Pulmonary artery endothelial cell (primary cell): ENCODE results near the gene CERS6. TPM values are rescaled to one million over a fixed set of nuclear protein-coding genes. Genes with fewer than 3 reads are reported as not detected.
"Not testable (repeated sequence)": the region's sequence is repeated elsewhere in the genome, so short reads cannot be mapped to it uniquely, and the experiment has no call there.

Experiments used
- DNase-seq: peaks from one replicate; pipeline ENCODE4 v3.0.0-alpha.2; 2011; ENCODE audit warnings: low read depth, low spot score
- total RNA-seq: library from RNA; depleted of rRNA; stranded (reverse); fragments of >200 nt; gene quantifications from 2 replicates; pipeline ENCODE4 v1.2.3, GENCODE V29; 2014

Gene CERS6
- total RNA-seq, 1 donor from 2014 or later: 8.0 TPM

DNA sequence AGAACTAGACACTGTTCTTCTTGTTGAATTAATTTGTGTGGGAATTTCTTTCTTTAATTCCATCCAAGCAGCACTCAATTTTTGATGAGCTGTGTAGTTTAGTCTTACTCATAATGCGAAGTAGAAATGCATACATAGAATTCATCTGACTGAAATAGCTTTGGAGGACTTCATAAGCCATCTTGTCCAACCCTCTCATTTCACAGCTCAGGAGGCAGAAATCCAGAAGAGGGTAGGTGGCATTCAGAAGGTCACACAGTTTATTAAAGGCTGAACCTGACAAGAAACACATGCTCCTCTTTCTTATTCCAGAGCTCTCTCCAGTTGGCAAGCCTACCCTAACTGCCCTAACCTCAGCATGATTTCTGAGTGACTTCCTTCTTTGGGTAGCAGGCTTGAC lies 177.1 kb downstream of the CERS6 start:
- DNase-seq: no peak

DNA sequence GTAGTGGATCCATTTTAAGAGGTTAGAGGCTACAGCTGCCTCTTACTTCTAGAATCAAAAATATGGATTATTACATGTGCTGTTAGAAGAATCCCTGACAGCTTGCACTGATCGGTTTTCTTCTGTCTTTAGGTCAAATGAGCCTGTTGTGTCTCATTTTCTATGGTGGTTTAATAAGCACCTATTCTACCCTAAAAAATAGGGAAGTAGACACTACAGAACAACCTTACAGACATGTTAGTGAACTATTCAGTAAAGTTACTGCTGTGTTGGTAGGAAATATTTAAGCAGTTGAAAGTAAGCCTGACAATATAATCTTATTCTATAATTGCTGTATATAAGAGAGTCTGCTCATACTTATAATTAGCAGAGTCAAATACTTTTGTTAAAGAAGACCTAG lies 177.8 kb downstream of the CERS6 start:
- DNase-seq: no peak

GRCh38 chr2:168635065-168635577 lies 179.0 kb downstream of the CERS6 start:
- no peak for DNase-seq

GRCh38 chr2:168639018-168639417 lies 182.9 kb downstream of the CERS6 start:
- no peak for DNase-seq

DNA sequence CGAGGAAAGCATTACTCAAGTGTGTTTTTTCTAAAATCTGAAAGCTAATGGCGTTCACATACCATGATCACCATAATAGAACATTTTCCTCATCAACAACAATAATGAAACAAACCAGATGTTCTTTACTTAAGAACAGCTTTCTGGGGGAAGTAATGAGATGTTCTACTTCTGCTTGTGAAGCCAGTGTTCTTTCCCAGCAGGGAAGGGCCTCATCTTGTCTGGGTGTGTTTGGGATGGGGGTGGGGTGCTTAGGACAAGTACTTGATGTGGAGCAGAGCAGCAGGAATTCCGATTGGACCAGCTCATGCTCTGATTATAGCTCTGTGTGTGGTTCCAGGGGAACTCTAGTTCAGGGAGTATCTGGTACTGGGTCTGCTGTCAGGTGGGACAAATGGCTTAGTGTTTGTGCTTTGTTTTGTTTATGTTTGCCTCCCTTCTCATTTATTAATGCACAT lies 183.4 kb downstream of the CERS6 start:
- no peak for DNase-seq

GRCh38 chr2:168640039-168640438 lies 184.0 kb downstream of the CERS6 start:
- no peak for DNase-seq

GRCh38 chr2:168641636-168642035 lies 185.6 kb downstream of the CERS6 start:
- DNase-seq: no peak

GRCh38 chr2:168642873-168643272 lies 186.8 kb downstream of the CERS6 start:
- DNase-seq: no peak

- no peak for DNase-seq
Measured at GRCh38 chr2:168643979-168644378, 187.9 kb downstream of the CERS6 start.

GRCh38 chr2:168645696-168646338 lies 189.7 kb downstream of the CERS6 start:
- no peak for DNase-seq

GRCh38 chr2:168649105-168649504 lies 193.0 kb downstream of the CERS6 start:
- no peak for DNase-seq

DNA sequence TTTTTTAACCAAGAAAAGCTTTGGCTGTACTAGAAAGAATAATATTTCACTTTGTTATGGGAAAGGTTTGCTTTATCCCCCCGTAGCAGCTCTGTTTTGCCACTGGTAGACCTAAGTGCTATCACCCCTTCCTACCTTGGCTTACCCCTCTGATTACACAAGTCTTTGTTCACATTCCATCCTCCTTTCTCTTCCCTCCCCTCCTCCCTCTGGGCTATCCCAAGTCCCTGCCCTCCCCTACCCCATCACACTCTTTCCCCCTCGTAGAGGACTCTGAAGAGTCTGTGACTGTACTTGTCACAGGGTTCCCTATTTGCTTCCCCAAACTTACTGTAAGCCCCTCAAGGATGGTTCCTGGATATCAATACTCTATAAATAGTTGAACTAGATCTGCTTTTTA lies 193.5 kb downstream of the CERS6 start:
- no peak for DNase-seq

DNA sequence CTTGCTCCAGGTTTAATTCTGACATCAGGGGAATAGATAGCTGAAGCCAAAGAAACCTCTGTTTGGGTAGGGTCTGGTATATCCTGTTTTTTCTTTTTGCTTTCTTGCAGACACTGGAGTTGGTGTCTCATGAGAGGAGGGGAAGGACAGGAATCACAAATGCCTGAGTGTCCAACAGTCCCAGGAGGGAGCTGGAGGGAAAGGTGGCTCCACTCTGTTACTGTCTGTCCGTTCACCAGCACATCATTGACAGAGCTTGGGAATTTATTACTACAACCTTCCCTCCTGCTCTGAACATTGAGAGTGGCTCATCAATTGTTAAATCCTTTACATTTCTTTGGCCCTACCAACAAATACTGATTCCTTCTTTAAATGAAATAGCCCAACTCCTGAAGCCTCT lies 194.1 kb downstream of the CERS6 start:
- no peak for DNase-seq

DNA sequence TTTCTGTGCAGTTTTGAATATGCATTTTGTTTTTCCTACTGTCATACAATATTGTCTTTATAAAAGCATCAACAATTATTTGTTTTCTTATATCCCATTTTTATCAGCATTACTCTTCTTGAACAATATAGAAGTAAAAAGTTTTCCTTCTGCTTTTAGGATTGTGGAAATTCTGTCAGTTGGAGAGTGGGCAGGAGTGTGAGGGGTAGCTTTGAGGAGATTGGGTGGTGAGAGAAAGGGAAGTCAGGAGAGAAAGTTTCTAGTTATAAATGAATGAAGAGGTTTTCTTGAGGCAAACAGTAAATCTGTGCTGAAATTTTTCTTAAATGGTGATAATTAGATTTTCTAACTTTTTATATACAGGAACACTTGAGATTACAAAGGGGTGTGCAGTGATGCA lies 194.7 kb downstream of the CERS6 start:
- DNase-seq: no peak

- DNase-seq: no peak
Measured at GRCh38 chr2:168652997-168653921, 197.2 kb downstream of the CERS6 start.

- no peak for DNase-seq
Measured at GRCh38 chr2:168654705-168655104, 198.6 kb downstream of the CERS6 start.

DNA sequence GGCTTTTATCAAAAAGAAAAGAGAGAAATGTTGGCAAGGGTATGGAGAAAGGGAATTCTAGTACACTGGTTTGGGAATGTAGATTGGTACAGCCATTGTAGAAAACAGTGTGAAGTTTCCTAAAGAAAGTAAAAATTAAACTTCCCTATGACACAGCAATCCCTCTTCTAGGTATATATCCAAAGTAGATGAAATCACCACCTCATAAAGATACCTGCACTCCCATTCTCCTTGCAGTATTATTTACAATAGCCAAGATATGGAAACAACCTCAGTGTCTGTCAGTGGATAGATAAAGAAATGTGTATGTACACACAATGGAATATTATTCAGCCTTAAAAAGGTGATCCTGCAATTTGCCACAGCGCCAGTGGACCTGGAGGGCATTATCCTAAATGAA lies 199.1 kb downstream of the CERS6 start:
- DNase-seq: no peak

DNA sequence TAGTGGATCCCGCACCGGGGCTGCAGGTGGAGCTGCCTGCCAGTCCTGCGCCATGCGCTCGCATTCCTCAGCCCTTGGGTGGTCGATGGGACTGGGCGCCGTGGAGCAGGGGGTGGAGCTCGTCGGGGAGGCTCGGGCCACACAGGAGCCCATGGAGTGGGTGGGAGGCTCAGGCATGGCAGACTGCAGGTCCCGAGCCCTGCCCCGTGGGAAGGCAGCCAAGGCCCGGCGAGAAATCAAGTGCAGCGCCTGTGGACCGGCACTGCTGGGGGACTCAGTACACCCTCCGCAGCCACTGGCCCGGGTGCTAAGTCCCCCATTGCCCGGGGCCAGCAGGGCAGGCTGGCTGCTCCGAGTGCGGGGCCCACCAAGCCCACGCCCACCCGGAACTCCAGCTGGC lies 201.3 kb downstream of the CERS6 start:
- not testable (repeated sequence) for DNase-seq

DNA sequence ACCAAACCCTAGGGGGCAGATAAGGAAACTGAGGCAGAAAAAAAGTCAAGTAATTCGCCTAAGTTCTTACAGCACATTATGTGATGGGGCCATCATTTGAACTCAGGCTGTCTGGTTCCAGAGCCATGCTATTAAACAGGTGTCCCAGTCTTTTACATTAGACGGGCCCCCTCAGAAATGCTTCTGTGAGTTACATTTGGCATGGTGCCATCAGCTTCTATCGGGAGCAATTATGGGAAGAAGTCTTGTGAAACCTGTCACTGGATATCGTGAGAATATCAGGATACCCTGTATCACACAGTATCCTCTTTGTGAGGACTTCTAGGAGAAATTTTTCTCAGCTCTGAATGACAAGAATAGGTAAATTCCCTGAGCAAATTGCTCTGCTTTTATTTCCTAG lies 202.6 kb downstream of the CERS6 start:
- DNase-seq: no peak

- no peak for DNase-seq
Measured at GRCh38 chr2:168660870-168661862, 205.1 kb downstream of the CERS6 start.

- no peak for DNase-seq
Measured at GRCh38 chr2:168661863-168662256, 205.8 kb downstream of the CERS6 start.
